Measurements from ENCODE around the gene SCAPER. TPM values are rescaled to one million over a fixed set of nuclear protein-coding genes. Genes with fewer than 3 reads are reported as not detected.
"Not testable (repeated sequence)": the region's sequence is repeated elsewhere in the genome, so short reads cannot be mapped to it uniquely, and the experiment has no call there.

The SCAPER gene
- total RNA-seq, 1 donor from 2014 or later: 50.1 TPM

GRCh38 chr15:76809412-76810103, 95.6 kb downstream of the SCAPER start:
- intact Hi-C loops (cut with DNase I): no loop called here

GRCh38 chr15:76803049-76803571, 102.0 kb downstream of the SCAPER start:
- ATAC-seq: no peak

More at GRCh38 chr15:76809412-76810103, 95.6 kb downstream of the SCAPER start:
- DNase-seq (ENCODE audit: low spot score): no peak
- ATAC-seq: no peak

GRCh38 chr15:76802411-76802810, 102.7 kb downstream of the SCAPER start:
- DNase-seq (ENCODE audit: low spot score) (no peak), ATAC-seq (no peak)
- intact Hi-C loops (cut with DNase I): no loop called here

More at GRCh38 chr15:76803049-76803571, 102.0 kb downstream of the SCAPER start:
- intact Hi-C loops (cut with DNase I): no loop called here
- no peak for DNase-seq (ENCODE audit: low spot score)

GRCh38 chr15:76799760-76800159, 105.4 kb downstream of the SCAPER start:
- DNase-seq (ENCODE audit: low spot score) (no peak), ATAC-seq (no peak)
- intact Hi-C loops (cut with DNase I): no loop called here

- ATAC-seq (no peak), DNase-seq (ENCODE audit: low spot score) (no peak)
- intact Hi-C loops (cut with DNase I): no loop called here
Measured at GRCh38 chr15:76795217-76795616, 109.9 kb downstream of the SCAPER start.

- DNase-seq (ENCODE audit: low spot score) (no peak), ATAC-seq (no peak)
- intact Hi-C loops (cut with DNase I): no loop called here
Measured at GRCh38 chr15:76793162-76793561, 112.0 kb downstream of the SCAPER start.

GRCh38 chr15:76791511-76791910, 113.6 kb downstream of the SCAPER start:
- intact Hi-C loops (cut with DNase I): no loop called here
- DNase-seq (ENCODE audit: low spot score): no peak
- no peak for ATAC-seq

- intact Hi-C loops (cut with DNase I): no loop called here
- DNase-seq (ENCODE audit: low spot score) (no peak), ATAC-seq (no peak)
Measured at GRCh38 chr15:76787273-76787672, 117.9 kb downstream of the SCAPER start.

- intact Hi-C loops (cut with DNase I): no loop called here
- ATAC-seq (no peak), DNase-seq (ENCODE audit: low spot score) (no peak)
Measured at GRCh38 chr15:76776969-76777368, 128.2 kb downstream of the SCAPER start.

GRCh38 chr15:76776480-76776879, 128.7 kb downstream of the SCAPER start:
- ATAC-seq (no peak), DNase-seq (ENCODE audit: low spot score) (no peak)
- intact Hi-C loops (cut with DNase I): no loop called here

- intact Hi-C loops (cut with DNase I): no loop called here
- ATAC-seq (no peak), DNase-seq (ENCODE audit: low spot score) (no peak)
Measured at GRCh38 chr15:76773234-76773633, 131.9 kb downstream of the SCAPER start.

- DNase-seq (ENCODE audit: low spot score) (no peak), ATAC-seq (no peak)
Measured at GRCh38 chr15:76772776-76773175, 132.4 kb downstream of the SCAPER start.

GRCh38 chr15:76764004-76764403, 141.1 kb downstream of the SCAPER start:
- ATAC-seq (no peak), DNase-seq (ENCODE audit: low spot score) (no peak)

More at GRCh38 chr15:76772776-76773175, 132.4 kb downstream of the SCAPER start:
- intact Hi-C loops (cut with DNase I): no loop called here

GRCh38 chr15:76763554-76763953, 141.6 kb downstream of the SCAPER start:
- intact Hi-C loops (cut with DNase I): no loop called here
- ATAC-seq (no peak), DNase-seq (ENCODE audit: low spot score) (no peak)

More at GRCh38 chr15:76764004-76764403, 141.1 kb downstream of the SCAPER start:
- intact Hi-C loops (cut with DNase I): no loop called here

- DNase-seq (ENCODE audit: low spot score) (no peak), ATAC-seq (no peak)
- intact Hi-C loops (cut with DNase I): no loop called here
Measured at GRCh38 chr15:76756381-76756780, 148.8 kb downstream of the SCAPER start.

- DNase-seq (ENCODE audit: low spot score) (no peak), ATAC-seq (no peak)
- intact Hi-C loops (cut with DNase I): no loop called here
Measured at GRCh38 chr15:76753771-76754170, 151.4 kb downstream of the SCAPER start.

- no peak for DNase-seq (ENCODE audit: low spot score)
- ATAC-seq: no peak
- intact Hi-C loops (cut with DNase I): no loop called here
Measured at GRCh38 chr15:76753131-76753530, 152.0 kb downstream of the SCAPER start.

- ATAC-seq: no peak
- DNase-seq (ENCODE audit: low spot score): no peak
- intact Hi-C loops (cut with DNase I): no loop called here
Measured at GRCh38 chr15:76752549-76752948, 152.6 kb downstream of the SCAPER start.

- DNase-seq (ENCODE audit: low spot score) (no peak), ATAC-seq (no peak)
- intact Hi-C loops (cut with DNase I): no loop called here
Measured at GRCh38 chr15:76737573-76737972, 167.6 kb downstream of the SCAPER start.

GRCh38 chr15:76732321-76732720, 172.8 kb downstream of the SCAPER start:
- ATAC-seq; DNase-seq (ENCODE audit: low spot score); intact Hi-C loops (cut with DNase I): not testable (repeated sequence)

- intact Hi-C loops (cut with DNase I): no loop called here
- no peak for DNase-seq (ENCODE audit: low spot score)
- ATAC-seq: no peak
Measured at GRCh38 chr15:76730262-76730661, 174.9 kb downstream of the SCAPER start.
